NB4 (cell line): ENCODE data around the gene FADS3.

Experiments
- DNase-seq: peaks from one replicate; pipeline ENCODE4 v3.0.0; 2010; ENCODE audit warnings: low read depth
- H3K4me3 ChIP-seq: one replicate; pipeline ENCODE4 v1.5.1; 2011; ENCODE audit warnings: mild to moderate bottlenecking, low read depth, low read length, moderate library complexity
- CTCF ChIP-seq: IDR thresholded peaks from one replicate; pipeline ENCODE4 v1.5.1; 2012; ENCODE audit warnings: low read depth, low read length
- MAX ChIP-seq: IDR thresholded peaks from 2 replicates; pipeline ENCODE4 v1.6.1; 2011; ENCODE audit warnings: low read depth, low read length
- MYC ChIP-seq: IDR thresholded peaks from 2 replicates; pipeline ENCODE4 v1.6.1; 2011; ENCODE audit warnings: low read depth, low read length
- POLR2A ChIP-seq: IDR thresholded peaks from 2 replicates; pipeline ENCODE4 v1.6.1; 2011; ENCODE audit warnings: mild to moderate bottlenecking; ENCODE audit not compliant: insufficient read length; ENCODE audit errors: extremely low read depth

The FADS3 gene

GRCh38 chr11:61911128-61911700 lies 19.9 kb upstream of the FADS3 start:
- no peak for DNase-seq
- H3K4me3 ChIP-seq = no peak overlapping the region
- TF ChIP-seq CTCF (no peak), MYC (no peak), MAX (no peak), POLR2A (no peak)

GRCh38 chr11:61910187-61911127 lies 19.1 kb upstream of the FADS3 start:
- H3K4me3 ChIP-seq = no peak overlapping the region
- no peak for DNase-seq
- no peak for TF ChIP-seq CTCF
- TF ChIP-seq MYC = no peak
- no peak for TF ChIP-seq POLR2A
- no peak for TF ChIP-seq MAX

GRCh38 chr11:61908730-61909316 lies 17.5 kb upstream of the FADS3 start:
- TF ChIP-seq MYC = no peak
- no peak overlapping the region for H3K4me3 ChIP-seq
- no peak for DNase-seq

GRCh38 chr11:61907871-61908729 lies 16.8 kb upstream of the FADS3 start:
- DNase-seq = no peak
- TF ChIP-seq MAX = no peak
- TF ChIP-seq MYC = no peak
- TF ChIP-seq POLR2A = no peak
- TF ChIP-seq CTCF = no peak
- H3K4me3 ChIP-seq = no peak overlapping the region

GRCh38 chr11:61907282-61907681 lies 15.9 kb upstream of the FADS3 start:
- DNase-seq = no peak
- no peak overlapping the region for H3K4me3 ChIP-seq
- TF ChIP-seq POLR2A = no peak
- no peak for TF ChIP-seq MAX
- no peak for TF ChIP-seq MYC
- no peak for TF ChIP-seq CTCF

- H3K4me3 ChIP-seq = no peak overlapping the region
- no peak for TF ChIP-seq CTCF
- no peak for TF ChIP-seq MYC
- no peak for TF ChIP-seq POLR2A
- no peak for TF ChIP-seq MAX
- no peak for DNase-seq
Measured at GRCh38 chr11:61906522-61906909, 15.2 kb upstream of the FADS3 start.
